Natural killer cell (primary cell): ENCODE results near the gene MYO7B. TPM values are rescaled to one million over a fixed set of nuclear protein-coding genes. Genes with fewer than 3 reads are reported as not detected.

Experiments used
- ATAC-seq, 3 donors: fragments of 150-1000 bp in 2 of 3; fragments of 200-7000 bp in 1 of 3; cut with Tn5 transposase; 1 replicate in 1 of 3; 2 replicates in 2 of 3; pipeline ENCODE4 v1.10.0; 2021; ENCODE audit warnings: mild to moderate bottlenecking in 2 of 3, moderate library complexity in 2 of 3
- DNase-seq, 2 donors: peaks; one replicate each; pipeline versions ENCODE4 v3.0.0 to v3.0.0-alpha.2; 2013 to 2021; ENCODE audit warnings: mixed read lengths in 1 of 2
- H3K27ac ChIP-seq: one replicate; pipeline ENCODE4 v1.5.1; 2013; ENCODE audit warnings: mild to moderate bottlenecking, low read length
- H3K27me3 ChIP-seq: one replicate; pipeline ENCODE4 v1.6.1; 2013; ENCODE audit warnings: low read length; ENCODE audit not compliant: control insufficient read depth, insufficient read depth
- H3K36me3 ChIP-seq: one replicate; pipeline ENCODE4 v1.6.1; 2013; ENCODE audit warnings: low read length; ENCODE audit not compliant: control insufficient read depth, insufficient read depth
- H3K4me1 ChIP-seq: one replicate; pipeline ENCODE4 v1.6.1; 2013; ENCODE audit warnings: low read length; ENCODE audit not compliant: control insufficient read depth, insufficient read depth
- H3K4me3 ChIP-seq: one replicate; pipeline ENCODE4 v1.5.1; 2013; ENCODE audit warnings: low read length
- H3K9me3 ChIP-seq: one replicate; pipeline ENCODE4 v1.6.1; 2013; ENCODE audit warnings: low read length; ENCODE audit not compliant: control insufficient read depth, insufficient read depth
- H3K27ac Mint-ChIP-seq, 2 donors: one replicate each; pipeline ENCODE4 v1.8.0; 2022; ENCODE audit warnings: mild to moderate bottlenecking in 2 of 2, mixed read lengths in 2 of 2, moderate library complexity in 1 of 2
- H3K27me3 Mint-ChIP-seq, 2 donors: one replicate each; pipeline ENCODE4 v1.8.0; 2022; ENCODE audit warnings: low read depth in 2 of 2, mixed read lengths in 2 of 2
- H3K36me3 Mint-ChIP-seq: one replicate; pipeline ENCODE4 v1.8.0; 2022; ENCODE audit warnings: mixed read lengths
- H3K4me1 Mint-ChIP-seq, 2 donors: one replicate each; pipeline ENCODE4 v1.8.0; 2022; ENCODE audit warnings: mixed read lengths in 2 of 2
- H3K4me3 Mint-ChIP-seq: one replicate; pipeline ENCODE4 v1.8.0; 2022; ENCODE audit warnings: mild to moderate bottlenecking, moderate library complexity, mixed read lengths
- H3K9me3 Mint-ChIP-seq, 2 donors: one replicate each; pipeline ENCODE4 v1.8.0; 2022; ENCODE audit warnings: mixed read lengths in 2 of 2
- whole genome bisulfite sequencing: methylation state at CpG from one replicate; pipeline ENCODE4 v1.1.7; 2013; ENCODE audit warnings: missing lambda C conversion rate; ENCODE audit not compliant: insufficient coverage; 5-methylcytosine and 5-hydroxymethylcytosine counted together
- intact Hi-C: fragments of 100-400 bp; cut with micrococcal nuclease; formaldehyde crosslinking; loops from one replicate; pipeline ENCODE4 v1.14.2; 2022
- total RNA-seq, 4 donors: library from RNA; stranded (reverse); fragments of 120-200 nt in 1 of 4; gene quantifications; one replicate each; pipeline versions ENCODE4 v1.2.3 to v1.2.4, GENCODE V29; 2013 to 2022
- TF ChIP-seq, protein P1 (sequence below): fragments of 200-600 bp; IDR thresholded peaks from one replicate; pipeline ENCODE4 v1.8.0; 2022; ENCODE audit warnings: antibody characterized with exemption

MYO7B gene
- total RNA-seq, 3 donors from 2014 or later (not counting 1 experiment from before 2014, with no cell fraction given), result 0.14 to 0.45 (median 0.25) TPM

DNA sequence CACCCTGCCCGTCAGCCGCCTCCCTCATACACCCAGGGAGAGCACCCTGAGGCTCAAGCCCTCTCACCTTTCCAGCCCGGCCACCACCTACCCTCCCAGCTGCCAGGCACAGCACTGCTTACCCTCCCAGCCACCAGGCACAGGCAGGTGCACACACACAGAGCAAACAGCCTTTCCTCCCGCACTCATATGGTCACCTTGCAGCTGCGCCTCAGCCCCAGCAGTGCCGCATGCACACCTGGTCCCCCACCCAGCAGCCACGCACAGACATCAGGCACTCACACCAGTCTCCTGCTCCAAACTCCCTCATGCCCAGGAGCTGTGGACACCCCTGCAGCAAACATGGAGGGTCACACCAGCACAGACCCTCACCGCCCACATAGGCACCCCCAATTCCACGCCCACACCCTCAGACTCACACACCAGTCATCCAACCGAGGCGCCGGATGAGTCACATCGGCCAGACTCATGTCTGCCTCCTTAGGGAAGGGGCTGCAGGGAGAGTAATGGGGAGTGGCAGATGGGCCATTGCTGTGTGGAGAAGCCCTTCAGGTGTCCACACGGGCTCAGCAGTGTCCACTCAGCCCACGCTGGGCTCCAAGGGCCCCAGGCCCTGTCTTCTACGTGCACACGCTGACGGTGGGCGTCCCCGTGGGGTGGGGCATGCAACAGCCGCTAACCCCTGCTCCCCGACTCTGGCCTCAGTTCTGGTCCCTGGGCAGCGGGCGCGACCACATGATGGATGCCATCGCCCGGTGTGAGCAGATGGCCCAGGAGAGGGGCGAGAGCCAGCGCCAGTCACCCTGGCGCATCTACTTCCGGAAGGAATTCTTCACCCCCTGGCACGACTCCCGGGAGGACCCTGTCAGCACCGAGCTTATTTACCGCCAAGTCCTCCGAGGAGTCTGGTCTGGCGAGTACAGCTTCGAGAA is 88.2 kb downstream of the MYO7B start:
- Mint-ChIP-seq H3K4me1 (no peaks in the 10 kb centered on the region), H3K4me3 (no peak overlapping the region), H3K9me3 (no peaks in the 10 kb centered on the region), H3K36me3 (no peaks in the 10 kb centered on the region), H3K27ac (no peak overlapping the region), H3K27me3 (peaks cover 0 to 8% of the 10 kb centered on the region in 2 donors)
- Histone ChIP-seq H3K4me1 (peaks cover 5% of the 10 kb centered on the region), H3K4me3 (no peak overlapping the region), H3K9me3 (no peaks in the 10 kb centered on the region), H3K27me3 (no peaks in the 10 kb centered on the region), H3K36me3 (no peaks in the 10 kb centered on the region), H3K27ac (no peak overlapping the region)
- WGBS, result 88% methylated on average over 37 of the region's 38 CpGs
- TF ChIP-seq, protein P1, sequence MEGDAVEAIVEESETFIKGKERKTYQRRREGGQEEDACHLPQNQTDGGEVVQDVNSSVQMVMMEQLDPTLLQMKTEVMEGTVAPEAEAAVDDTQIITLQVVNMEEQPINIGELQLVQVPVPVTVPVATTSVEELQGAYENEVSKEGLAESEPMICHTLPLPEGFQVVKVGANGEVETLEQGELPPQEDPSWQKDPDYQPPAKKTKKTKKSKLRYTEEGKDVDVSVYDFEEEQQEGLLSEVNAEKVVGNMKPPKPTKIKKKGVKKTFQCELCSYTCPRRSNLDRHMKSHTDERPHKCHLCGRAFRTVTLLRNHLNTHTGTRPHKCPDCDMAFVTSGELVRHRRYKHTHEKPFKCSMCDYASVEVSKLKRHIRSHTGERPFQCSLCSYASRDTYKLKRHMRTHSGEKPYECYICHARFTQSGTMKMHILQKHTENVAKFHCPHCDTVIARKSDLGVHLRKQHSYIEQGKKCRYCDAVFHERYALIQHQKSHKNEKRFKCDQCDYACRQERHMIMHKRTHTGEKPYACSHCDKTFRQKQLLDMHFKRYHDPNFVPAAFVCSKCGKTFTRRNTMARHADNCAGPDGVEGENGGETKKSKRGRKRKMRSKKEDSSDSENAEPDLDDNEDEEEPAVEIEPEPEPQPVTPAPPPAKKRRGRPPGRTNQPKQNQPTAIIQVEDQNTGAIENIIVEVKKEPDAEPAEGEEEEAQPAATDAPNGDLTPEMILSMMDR, result no peak
- ATAC-seq, result no peak
- intact Hi-C loops, result no loop called here
- DNase-seq, result no peak

DNA sequence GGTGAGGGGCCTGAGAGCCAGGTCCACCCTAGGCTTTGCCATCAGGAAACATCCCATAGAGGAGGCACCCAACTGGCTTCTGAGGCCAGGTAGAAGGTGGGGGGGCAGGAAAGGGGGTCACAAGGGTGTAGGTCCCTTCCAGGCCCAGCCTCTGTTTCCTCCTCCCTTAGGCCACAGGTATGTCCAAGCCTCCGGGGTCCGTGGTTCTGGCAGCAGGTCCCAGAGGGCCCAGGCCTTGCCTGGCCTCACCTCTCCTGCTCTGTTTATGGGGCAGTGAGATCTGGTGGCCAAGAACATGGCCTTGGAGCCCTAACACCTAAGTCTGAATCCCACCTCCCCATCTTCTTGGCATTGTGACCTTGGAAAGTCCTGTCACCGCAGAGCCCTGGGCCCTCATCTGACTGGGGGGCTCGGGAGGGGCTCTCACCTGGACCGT is 88.9 kb downstream of the MYO7B start:
- Histone ChIP-seq H3K4me1 (peaks cover 5% of the 10 kb centered on the region), H3K4me3 (no peak overlapping the region), H3K9me3 (no peaks in the 10 kb centered on the region), H3K27me3 (no peaks in the 10 kb centered on the region), H3K36me3 (no peaks in the 10 kb centered on the region), H3K27ac (no peak overlapping the region)
- DNase-seq (no peak), ATAC-seq (no peak)
- H3K36me3 Mint-ChIP-seq, result no peaks in the 10 kb centered on the region
- WGBS, result 94% methylated on average over 5 of the region's 5 CpGs
- intact Hi-C loops, result no loop called here
- H3K4me3 Mint-ChIP-seq, result no peak overlapping the region
- H3K4me1 Mint-ChIP-seq, result no peaks in the 10 kb centered on the region
- TF ChIP-seq, protein P1, result no peak
- H3K27ac Mint-ChIP-seq, result no peak overlapping the region
- peaks cover 0 to 6% of the 10 kb centered on the region in 2 donors for H3K27me3 Mint-ChIP-seq
- H3K9me3 Mint-ChIP-seq, result no peaks in the 10 kb centered on the region

DNA sequence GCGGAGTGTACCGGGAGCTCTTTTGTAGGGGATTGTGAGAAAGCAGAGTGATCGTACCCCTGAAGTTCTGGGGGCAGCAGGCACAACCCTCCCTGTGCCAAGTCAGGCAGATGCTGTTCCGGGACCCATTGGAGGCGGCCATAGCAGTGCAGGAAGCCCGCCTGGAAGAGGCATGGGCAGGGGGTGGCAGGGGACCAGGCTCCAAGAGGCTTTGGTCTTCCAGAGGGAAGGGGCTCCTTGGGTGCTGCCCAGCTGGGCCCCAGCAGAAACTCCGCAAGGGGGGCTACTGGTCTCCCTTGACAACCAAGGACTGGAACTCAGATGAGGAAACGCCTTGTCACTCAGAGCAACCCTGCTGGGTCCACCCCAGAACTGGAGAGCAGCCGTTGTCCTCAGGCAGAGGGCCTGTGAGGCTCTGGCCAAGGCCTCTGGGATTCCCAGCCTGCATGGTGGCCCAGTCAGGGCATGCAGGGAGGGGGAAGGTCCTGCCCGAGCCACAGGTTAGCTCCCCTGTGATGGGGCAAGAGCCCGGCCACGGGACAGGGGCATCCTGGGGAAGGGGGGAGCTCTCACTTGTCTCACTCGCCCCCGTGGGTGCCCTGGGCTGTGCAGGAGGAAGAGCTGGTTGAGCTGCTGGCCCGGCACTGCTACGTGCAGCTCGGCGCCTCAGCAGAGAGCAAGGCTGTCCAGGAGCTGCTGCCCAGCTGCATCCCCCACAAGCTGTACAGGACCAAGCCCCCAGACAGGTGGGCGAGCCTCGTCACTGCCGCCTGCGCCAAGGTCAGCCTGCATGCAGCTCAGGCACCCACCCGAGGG is 89.5 kb downstream of the MYO7B start:
- H3K4me3 Mint-ChIP-seq, result no peak overlapping the region
- H3K4me3 ChIP-seq, result no peak overlapping the region
- H3K36me3 Mint-ChIP-seq, result no peaks in the 10 kb centered on the region
- intact Hi-C loops, result no loop called here
- no peak overlapping the region for H3K27ac Mint-ChIP-seq
- no peak overlapping the region for H3K27ac ChIP-seq
- H3K4me1 Mint-ChIP-seq, result no peaks in the 10 kb centered on the region
- WGBS, result 85% methylated on average over 18 of the region's 23 CpGs
- TF ChIP-seq, protein P1, result no peak
- peaks cover 0 to 6% of the 10 kb centered on the region in 2 donors for H3K27me3 Mint-ChIP-seq
- no peaks in the 10 kb centered on the region for H3K36me3 ChIP-seq
- DNase-seq (no peak), ATAC-seq (no peak)
- H3K27me3 ChIP-seq, result no peaks in the 10 kb centered on the region
- no peaks in the 10 kb centered on the region for H3K9me3 Mint-ChIP-seq
- no peaks in the 10 kb centered on the region for H3K9me3 ChIP-seq
- peaks cover 3% of the 10 kb centered on the region for H3K4me1 ChIP-seq
